D721Med (cell line): ENCODE results near the gene CELSR3.

Experiments used
- DNase-seq: peaks from one replicate; pipeline ENCODE4 v3.0.0; 2011; ENCODE audit warnings: low spot score; ENCODE audit not compliant: insufficient read length
- FAIRE-seq: peaks from 2 replicates; lab custom pipeline; 2011; peaks lifted over from hg19 to GRCh38; lab: Jason Lieb, UNC
- TF ChIP-seq, protein P1 (sequence below): IDR thresholded peaks from 2 replicates; pipeline ENCODE4 v1.5.1; 2012; ENCODE audit warnings: mild to moderate bottlenecking, control low read depth; ENCODE audit not compliant: insufficient read depth; ENCODE audit errors: missing control alignments

The CELSR3 gene

DNA sequence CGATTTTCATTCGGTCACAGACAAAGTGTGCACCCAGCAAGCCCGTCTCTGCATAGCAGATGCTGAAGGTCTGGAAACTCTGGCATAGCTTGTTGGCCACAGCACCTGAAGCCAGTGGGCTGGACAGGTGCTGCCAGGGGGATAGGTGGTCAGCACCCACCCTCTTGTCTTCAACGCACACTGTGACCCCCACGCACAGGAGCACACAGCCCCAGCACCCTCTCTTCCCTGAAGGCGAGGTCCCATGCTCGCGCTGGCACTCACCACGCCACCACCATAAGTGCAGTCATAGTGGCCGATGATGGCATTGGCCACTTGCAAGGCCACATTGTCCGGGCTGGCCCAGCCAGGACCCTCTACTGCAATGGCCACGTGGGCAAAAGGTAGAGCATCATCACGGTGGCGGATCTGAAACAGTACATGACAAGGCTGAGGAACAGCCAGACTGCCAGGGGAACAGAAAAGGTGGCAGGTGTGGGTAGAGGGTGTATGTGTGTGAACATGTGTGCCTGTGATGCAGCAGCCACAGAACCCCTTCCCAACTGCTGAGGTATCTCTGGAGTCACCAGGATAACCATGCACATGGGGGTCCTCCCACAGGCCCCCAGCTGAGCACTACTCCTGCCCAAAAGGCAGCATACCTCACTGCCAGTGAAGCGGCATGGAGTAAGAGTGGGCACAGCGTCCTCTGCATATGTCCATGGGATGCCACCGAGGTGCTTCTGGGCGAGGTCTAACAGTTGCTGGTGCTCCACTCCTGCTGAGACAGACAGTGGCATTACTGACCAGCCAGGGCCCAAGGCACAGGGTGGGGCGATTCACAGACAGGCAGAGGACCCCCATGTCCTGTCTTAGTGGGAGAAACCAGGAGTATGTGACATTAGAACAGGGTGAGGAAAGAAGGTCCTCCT lies 61.7 kb downstream of the CELSR3 start:
- FAIRE-seq, result no peak
- TF ChIP-seq, protein P1, sequence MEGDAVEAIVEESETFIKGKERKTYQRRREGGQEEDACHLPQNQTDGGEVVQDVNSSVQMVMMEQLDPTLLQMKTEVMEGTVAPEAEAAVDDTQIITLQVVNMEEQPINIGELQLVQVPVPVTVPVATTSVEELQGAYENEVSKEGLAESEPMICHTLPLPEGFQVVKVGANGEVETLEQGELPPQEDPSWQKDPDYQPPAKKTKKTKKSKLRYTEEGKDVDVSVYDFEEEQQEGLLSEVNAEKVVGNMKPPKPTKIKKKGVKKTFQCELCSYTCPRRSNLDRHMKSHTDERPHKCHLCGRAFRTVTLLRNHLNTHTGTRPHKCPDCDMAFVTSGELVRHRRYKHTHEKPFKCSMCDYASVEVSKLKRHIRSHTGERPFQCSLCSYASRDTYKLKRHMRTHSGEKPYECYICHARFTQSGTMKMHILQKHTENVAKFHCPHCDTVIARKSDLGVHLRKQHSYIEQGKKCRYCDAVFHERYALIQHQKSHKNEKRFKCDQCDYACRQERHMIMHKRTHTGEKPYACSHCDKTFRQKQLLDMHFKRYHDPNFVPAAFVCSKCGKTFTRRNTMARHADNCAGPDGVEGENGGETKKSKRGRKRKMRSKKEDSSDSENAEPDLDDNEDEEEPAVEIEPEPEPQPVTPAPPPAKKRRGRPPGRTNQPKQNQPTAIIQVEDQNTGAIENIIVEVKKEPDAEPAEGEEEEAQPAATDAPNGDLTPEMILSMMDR, result no peak
- no peak for DNase-seq

DNA sequence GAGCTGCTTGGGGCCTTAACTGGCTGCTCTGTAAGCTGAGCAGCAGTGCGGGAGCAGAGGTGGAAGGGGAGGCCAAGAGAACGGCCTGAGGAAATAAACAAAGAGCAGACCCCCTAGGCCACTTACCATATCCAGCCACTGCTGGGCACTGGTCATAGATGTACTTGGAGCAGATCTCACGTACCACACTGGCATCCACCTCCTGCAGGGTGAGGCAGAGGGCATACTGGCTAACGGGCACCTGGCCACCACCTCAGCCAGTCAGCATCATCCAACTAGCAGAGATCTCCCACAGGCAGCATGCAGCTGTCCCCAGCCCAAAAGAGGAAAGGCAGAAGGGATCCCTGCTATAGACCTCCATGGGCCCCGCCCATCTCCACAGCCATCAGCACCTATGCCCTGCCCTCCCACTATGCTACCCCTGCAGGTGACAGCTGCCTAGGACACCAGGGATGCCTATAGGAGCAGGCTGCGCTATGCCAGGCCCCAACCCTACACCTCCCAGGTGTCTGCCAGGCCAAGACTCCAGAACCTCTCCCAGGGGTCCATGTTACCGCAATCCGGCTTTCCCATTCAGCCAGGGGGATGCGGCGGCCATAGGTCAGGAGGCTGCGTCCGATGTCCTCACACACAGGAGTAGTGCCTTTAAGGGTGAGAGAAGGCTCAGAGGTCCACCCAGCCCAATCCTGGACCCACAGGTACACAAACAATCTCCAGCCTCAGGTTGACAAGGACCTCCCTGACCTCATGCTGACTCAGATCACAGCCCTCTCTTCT lies 63.0 kb downstream of the CELSR3 start:
- TF ChIP-seq, protein P1, result no peak
- no peak for DNase-seq
- FAIRE-seq, result no peak

DNA sequence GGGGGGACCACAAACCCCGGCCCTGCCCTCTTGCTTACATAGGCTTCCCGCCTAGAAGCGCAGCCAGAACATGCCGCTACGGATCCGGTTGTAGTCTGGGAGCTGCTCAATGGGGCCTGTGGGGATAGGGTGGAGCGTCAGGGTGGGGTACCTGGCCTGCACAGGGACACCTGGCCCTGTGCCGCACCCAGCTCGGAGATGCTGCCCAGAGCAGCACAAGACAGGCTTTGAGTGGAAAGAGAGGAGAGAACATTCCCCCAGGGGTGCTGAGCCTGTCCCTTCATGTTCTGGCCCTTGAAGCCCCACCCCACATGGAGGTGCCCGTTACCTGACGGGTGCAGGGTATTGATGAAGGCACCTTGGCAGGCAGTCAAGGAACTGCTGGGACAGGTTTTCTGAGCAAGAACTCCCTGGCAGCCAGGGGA lies 63.6 kb downstream of the CELSR3 start:
- FAIRE-seq (no peak), DNase-seq (no peak)
- TF ChIP-seq, protein P1, result no peak

DNA sequence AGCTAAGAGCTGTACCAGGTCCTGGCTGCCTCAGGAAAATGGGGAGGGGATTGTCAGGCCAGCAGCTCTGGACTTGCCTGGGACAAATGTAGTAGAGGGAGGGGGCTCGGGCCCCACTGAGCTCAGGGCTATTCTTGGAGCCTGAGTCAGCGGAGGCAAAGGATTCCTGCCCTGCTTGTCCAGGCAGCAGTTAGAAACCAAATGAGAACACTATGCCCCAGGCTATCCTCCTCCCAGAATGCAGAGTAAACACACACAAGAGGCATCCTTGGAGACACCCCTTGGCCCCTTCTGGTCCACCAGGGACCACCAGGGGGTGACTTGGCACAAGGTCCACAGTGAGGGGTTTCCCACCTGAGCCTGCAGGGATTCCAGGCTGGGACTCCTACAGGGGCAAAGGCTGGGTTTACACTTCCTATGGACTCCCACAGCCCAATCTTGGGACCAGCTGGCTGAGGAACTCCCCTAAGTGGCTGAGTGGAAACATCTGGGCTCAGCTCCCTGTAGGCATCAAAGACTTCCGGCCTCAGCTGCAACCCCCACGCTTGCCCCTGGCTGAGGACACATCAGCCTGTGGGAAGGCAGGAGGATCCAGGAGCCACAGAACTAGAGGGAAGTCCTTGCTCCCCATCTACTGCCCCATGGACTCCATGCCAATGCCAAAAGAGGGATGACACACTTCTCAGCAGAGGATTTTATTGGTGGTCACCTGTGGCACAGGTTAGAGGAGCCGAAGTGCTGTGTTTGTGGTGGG lies 64.2 kb downstream of the CELSR3 start:
- FAIRE-seq (no peak), DNase-seq (no peak)
- TF ChIP-seq, protein P1, result no peak

DNA sequence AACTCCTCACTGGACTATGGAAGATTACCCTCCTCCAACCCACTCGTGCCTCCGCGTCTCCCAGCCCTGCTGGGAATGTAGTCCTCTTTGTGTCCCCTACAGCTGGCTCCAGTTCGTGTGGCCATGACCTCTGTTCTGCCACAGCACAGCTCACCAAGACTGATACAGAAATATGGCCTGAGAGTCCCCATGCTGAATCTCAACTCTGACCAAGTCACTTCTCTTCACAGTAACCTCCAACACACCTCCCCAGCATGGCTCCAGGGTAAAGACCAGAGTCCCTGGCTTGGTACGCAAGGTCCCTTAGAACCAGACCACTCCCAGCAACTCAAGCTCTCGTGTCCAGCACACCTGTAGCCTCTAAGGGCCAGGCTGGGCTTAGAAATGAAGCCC lies 65.3 kb downstream of the CELSR3 start:
- DNase-seq (no peak), FAIRE-seq (no peak)
- TF ChIP-seq, protein P1, result no peak

DNA sequence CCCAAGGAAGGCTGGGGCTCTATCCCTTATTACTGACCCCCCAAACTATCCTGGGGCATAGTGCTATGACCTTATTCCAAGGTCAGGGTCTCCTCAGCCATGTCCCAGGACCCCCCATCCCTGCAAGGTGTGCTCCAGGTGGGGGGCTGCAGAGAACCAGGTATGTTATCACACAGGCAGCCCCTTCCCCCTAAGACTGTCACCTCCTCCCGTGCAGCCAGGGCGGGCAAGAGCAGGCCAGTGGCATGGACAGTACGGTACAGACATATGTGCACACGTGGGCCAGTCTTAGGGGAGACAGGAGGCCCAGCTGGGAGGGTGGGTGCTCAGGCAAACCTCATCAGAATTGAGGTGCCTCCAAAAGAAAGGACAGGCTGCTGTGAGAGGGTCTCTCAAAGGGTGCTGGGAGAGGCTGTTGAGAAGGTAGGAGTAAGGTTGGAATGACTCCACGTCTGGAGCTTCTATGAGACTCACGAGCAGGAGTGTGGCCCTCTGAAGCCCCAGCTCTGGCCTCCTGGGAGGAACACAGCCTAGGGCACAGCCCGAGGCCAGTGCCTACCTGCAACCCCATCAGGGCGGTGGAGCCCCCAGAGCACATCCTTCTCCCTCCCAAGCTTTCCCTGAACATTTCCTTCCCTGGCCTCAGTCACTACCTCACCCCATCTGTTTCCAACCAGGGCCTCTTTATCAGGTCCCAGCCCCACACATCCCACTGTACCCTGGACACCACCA lies 65.8 kb downstream of the CELSR3 start:
- DNase-seq, result no peak
- TF ChIP-seq, protein P1, result no peak
- FAIRE-seq, result no peak
